SK-N-MC (cell line): Measurements from ENCODE around the gene PDLIM4.

ENCODE experiments used
- DNase-seq: peaks from one replicate; pipeline ENCODE4 v3.0.0-alpha.2; 2011; ENCODE audit warnings: low read depth, low spot score
- H3K27ac ChIP-seq: fragments of 200-600 bp; sonication (generic); 2 replicates; pipeline ENCODE4 v1.5.1; 2016; ENCODE audit warnings: mixed run types
- H3K36me3 ChIP-seq: fragments of 200-600 bp; sonication (generic); 2 replicates; pipeline ENCODE4 v1.6.1; 2017; ENCODE audit warnings: antibody characterized with exemption, low read length, mixed read lengths; ENCODE audit not compliant: insufficient read depth
- H3K4me3 ChIP-seq: fragments of 200-600 bp; sonication (generic); 2 replicates; pipeline ENCODE4 v1.5.1; 2016
- H3K9ac ChIP-seq: fragments of 200-600 bp; sonication (generic); 2 replicates; pipeline ENCODE4 v1.8.0; 2017; ENCODE audit warnings: mixed run types, mixed read lengths; ENCODE audit not compliant: insufficient read length
- H3K9me3 ChIP-seq: fragments of 200-600 bp; sonication (generic); 2 replicates; pipeline ENCODE4 v1.6.1; 2017; ENCODE audit warnings: low read depth, mild to moderate bottlenecking, antibody characterized with exemption, low read length, moderate library complexity, mixed read lengths
- EZH2 ChIP-seq: fragments of 200-600 bp; sonication (generic); IDR thresholded peaks from one replicate; pipeline ENCODE4 v1.6.1; 2017; ENCODE audit warnings: antibody characterized with exemption
- FOXP2 ChIP-seq: optimal IDR thresholded peaks from 2 replicates; pipeline ENCODE3; 2011; ENCODE audit warnings: mild to moderate bottlenecking, moderate library complexity; ENCODE audit not compliant: insufficient read depth; ENCODE audit errors: extremely low read length, control extremely low read depth
- POLR2AphosphoS5 ChIP-seq: IDR thresholded peaks from 2 replicates; pipeline ENCODE4 v1.6.1; 2012; ENCODE audit warnings: mild to moderate bottlenecking, low read depth, low read length, borderline replicate concordance

The PDLIM4 gene

DNA sequence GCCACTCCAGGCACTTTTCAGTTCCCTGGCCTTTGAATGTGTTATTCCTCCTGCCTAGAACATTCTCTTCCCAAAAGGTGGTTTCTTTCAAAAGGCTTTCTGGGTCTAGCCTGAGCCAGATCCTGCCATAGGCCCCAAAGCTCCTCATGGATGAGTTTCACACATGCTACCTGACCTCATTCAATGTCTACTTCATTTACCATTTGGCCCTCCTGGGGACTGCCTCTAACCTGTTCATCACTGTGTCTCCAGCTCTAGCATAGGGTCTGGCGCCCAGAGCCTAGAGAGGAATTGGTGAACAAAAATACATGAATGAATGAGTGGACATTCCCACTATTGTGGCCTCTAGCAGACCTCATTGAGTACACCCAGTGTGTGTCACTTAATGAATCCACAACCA is 24.4 kb upstream of the PDLIM4 start:
- H3K27ac ChIP-seq = no peak overlapping the region
- TF ChIP-seq FOXP2 (no peak), EZH2 (no peak), POLR2AphosphoS5 (no peak)
- no peak overlapping the region for H3K4me3 ChIP-seq
- H3K9me3 ChIP-seq = no peaks in the 10 kb centered on the region
- no peak overlapping the region for H3K9ac ChIP-seq
- H3K36me3 ChIP-seq = no peaks in the 10 kb centered on the region
- DNase-seq = no peak

DNA sequence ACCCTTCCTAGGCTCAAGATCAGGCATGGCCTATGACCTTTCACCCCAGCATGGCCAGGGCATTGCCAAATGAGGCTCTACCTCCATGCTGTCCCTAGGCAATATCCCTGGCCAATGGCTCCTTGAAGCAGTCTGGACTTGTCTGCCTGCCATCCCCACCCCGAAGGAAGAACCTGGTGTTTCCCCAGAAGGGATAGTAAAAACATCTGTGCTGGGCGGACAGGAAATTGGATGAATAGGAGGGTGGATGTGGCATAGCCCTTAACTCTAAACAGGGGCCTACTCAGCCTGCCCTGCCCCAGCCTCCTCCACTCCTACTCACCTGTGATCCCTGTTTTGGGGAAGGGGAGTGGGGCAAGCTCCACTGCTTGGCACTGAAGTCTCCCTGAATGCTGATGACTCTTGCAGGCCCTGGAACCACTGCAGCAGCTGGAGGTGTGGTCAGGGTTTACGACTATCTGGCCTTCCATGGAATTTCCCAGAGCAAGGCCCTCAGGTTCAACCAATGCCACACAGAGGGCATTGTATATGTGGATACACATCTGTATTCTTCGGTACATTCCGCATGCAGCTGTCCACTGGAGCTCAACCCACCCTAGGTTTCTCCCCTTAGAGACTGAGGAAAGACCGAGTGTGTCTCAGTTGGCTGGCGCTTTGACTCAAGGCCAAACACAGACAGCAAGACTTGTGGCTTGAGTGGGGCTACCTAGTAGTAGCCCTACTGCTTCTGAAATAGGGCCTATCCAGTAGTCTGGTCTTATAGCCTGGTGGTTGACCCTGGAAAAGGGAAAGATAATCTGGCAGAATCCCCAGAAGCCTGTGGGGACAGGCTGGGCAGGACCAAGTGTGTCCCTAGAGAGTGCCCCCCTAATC is 23.4 kb upstream of the PDLIM4 start:
- Histone ChIP-seq H3K36me3 (no peaks in the 10 kb centered on the region), H3K9me3 (no peaks in the 10 kb centered on the region), H3K9ac (no peak overlapping the region), H3K4me3 (no peak overlapping the region), H3K27ac (no peak overlapping the region)
- TF ChIP-seq FOXP2 = no peak
- no peak for TF ChIP-seq EZH2
- TF ChIP-seq POLR2AphosphoS5 = no peak
- DNase-seq = no peak

DNA sequence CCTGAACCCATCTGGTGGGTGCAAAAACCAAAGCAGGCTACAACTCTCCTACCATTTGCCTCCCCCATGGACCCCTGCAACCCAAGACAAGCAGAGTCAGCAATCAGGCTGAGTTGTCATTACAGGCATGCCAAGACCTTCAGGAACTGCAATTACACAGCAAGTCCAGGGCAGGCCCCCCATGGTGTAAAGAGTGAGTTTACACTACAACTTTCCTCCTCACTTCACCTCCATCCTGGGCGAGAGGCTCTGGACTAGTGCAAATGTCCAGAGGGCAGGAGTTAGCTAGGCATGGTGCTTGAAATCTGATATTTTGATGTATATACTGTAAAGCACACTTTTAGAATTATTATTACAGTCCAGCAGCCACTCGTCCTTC is 22.8 kb upstream of the PDLIM4 start:
- Histone ChIP-seq H3K4me3 (no peak overlapping the region), H3K27ac (no peak overlapping the region), H3K9ac (no peak overlapping the region), H3K36me3 (no peaks in the 10 kb centered on the region), H3K9me3 (no peaks in the 10 kb centered on the region)
- no peak for DNase-seq
- TF ChIP-seq POLR2AphosphoS5 (no peak), FOXP2 (no peak), EZH2 (no peak)

DNA sequence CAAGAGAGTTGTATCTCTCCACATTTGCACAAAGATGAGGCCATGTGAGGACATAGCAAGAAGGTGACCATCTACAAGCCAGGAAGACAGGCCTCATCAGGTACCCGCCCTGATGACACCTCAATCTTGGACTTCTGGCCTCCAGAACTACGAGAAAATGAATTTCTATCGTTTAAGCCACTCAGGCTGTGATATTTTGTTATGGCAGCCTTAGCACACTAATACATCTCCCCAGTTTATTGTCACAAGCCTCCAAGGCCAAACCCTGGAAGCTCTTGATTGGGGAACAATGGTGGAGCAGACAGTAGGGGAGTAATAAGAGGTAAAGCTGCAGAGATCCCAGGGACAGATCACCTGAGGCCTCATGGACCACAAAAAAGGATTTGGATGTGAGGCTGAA is 22.2 kb upstream of the PDLIM4 start:
- TF ChIP-seq FOXP2 = no peak
- TF ChIP-seq EZH2 = no peak
- TF ChIP-seq POLR2AphosphoS5 = no peak
- DNase-seq = no peak
- H3K36me3 ChIP-seq = no peaks in the 10 kb centered on the region
- H3K9ac ChIP-seq = no peak overlapping the region
- no peak overlapping the region for H3K27ac ChIP-seq
- H3K9me3 ChIP-seq = no peaks in the 10 kb centered on the region
- H3K4me3 ChIP-seq = no peak overlapping the region

DNA sequence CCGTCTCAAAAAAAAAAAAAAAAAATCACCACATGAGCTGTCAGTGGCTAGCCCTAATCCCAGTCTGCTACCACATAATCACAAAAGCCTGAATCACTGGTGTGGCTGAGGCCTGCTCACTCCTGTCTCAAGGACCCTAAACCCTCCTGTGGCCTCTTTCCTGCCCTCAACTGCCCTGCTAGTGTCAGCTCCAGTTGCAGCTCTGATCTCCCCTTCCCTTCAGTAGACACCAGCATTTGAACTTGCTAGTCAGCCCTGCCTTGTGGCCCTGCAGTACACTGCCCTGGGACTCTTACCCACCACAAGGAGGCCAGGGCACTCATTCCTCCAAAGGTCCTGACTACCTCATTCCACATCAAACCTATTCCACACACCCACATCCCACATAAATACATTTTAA is 20.4 kb upstream of the PDLIM4 start:
- Histone ChIP-seq H3K9me3 (no peaks in the 10 kb centered on the region), H3K27ac (no peak overlapping the region), H3K36me3 (no peaks in the 10 kb centered on the region), H3K4me3 (no peak overlapping the region), H3K9ac (no peak overlapping the region)
- TF ChIP-seq POLR2AphosphoS5 (no peak), FOXP2 (no peak), EZH2 (no peak)
- no peak for DNase-seq

GRCh38 chr5:132237670-132238069 is 19.8 kb upstream of the PDLIM4 start:
- H3K27ac ChIP-seq = no peak overlapping the region
- TF ChIP-seq FOXP2 = no peak

GRCh38 chr5:132238169-132238744 is 19.2 kb upstream of the PDLIM4 start:
- H3K9me3 ChIP-seq = no peaks in the 10 kb centered on the region
- TF ChIP-seq POLR2AphosphoS5 (no peak), FOXP2 (no peak), EZH2 (no peak)
- no peak overlapping the region for H3K27ac ChIP-seq
- no peak overlapping the region for H3K4me3 ChIP-seq
- DNase-seq = no peak
- no peaks in the 10 kb centered on the region for H3K36me3 ChIP-seq
- H3K9ac ChIP-seq = no peak overlapping the region

More at GRCh38 chr5:132237670-132238069, 19.8 kb upstream of the PDLIM4 start:
- Histone ChIP-seq H3K9me3 (no peaks in the 10 kb centered on the region), H3K36me3 (no peaks in the 10 kb centered on the region), H3K4me3 (no peak overlapping the region), H3K9ac (no peak overlapping the region)
- no peak for DNase-seq

GRCh38 chr5:132238901-132239500 is 18.5 kb upstream of the PDLIM4 start:
- Histone ChIP-seq H3K27ac (no peak overlapping the region), H3K4me3 (no peak overlapping the region), H3K9ac (no peak overlapping the region), H3K36me3 (no peaks in the 10 kb centered on the region), H3K9me3 (no peaks in the 10 kb centered on the region)
- no peak for DNase-seq
- TF ChIP-seq POLR2AphosphoS5 (no peak), FOXP2 (no peak), EZH2 (no peak)
